Chondrocyte (in vitro differentiated cells): ENCODE results near the gene LBHD2. TPM values are rescaled to one million over a fixed set of nuclear protein-coding genes. Genes with fewer than 3 reads are reported as not detected.

Experiments used
- DNase-seq: peaks from one replicate; pipeline ENCODE4 v3.0.0; 2021; ENCODE audit warnings: mixed read lengths, low spot score
- H3K27ac Mint-ChIP-seq: one replicate; pipeline ENCODE4 v1.8.0; 2021; ENCODE audit warnings: mild to moderate bottlenecking, moderate library complexity, mixed read lengths; ENCODE audit not compliant: unreplicated experiment
- H3K27me3 Mint-ChIP-seq: 2 replicates; pipeline ENCODE4 v1.8.0; 2021; ENCODE audit warnings: low read depth, mixed read lengths
- H3K36me3 Mint-ChIP-seq: 2 replicates; pipeline ENCODE4 v1.8.0; 2021; ENCODE audit warnings: low read depth, mixed read lengths
- H3K4me1 Mint-ChIP-seq: 2 replicates; pipeline ENCODE4 v1.8.0; 2021; ENCODE audit warnings: low read depth, mild to moderate bottlenecking, mixed read lengths
- H3K4me3 Mint-ChIP-seq: one replicate; pipeline ENCODE4 v1.8.0; 2021; ENCODE audit warnings: mild to moderate bottlenecking, moderate library complexity, mixed read lengths; ENCODE audit not compliant: unreplicated experiment
- H3K9me3 Mint-ChIP-seq: 2 replicates; pipeline ENCODE4 v1.8.0; 2021; ENCODE audit warnings: low read depth, mixed read lengths
- CTCF ChIP-seq: fragments of 200-600 bp; sonication (generic); IDR thresholded peaks from 2 replicates; pipeline ENCODE4 v1.5.0; 2021; ENCODE audit warnings: antibody characterized with exemption, mild to moderate bottlenecking, moderate library complexity
- total RNA-seq: library from RNA; stranded (reverse); gene quantifications from 3 replicates; pipeline ENCODE4 v1.2.1, GENCODE V29; 2021

Gene LBHD2
- total RNA-seq, 1 donor from 2014 or later, result not detected

- Mint-ChIP-seq H3K27ac (no peak overlapping the region), H3K27me3 (peaks cover 14% of the 10 kb centered on the region), H3K4me3 (no peak overlapping the region), H3K4me1 (peaks cover 8% of the 10 kb centered on the region), H3K9me3 (no peaks in the 10 kb centered on the region), H3K36me3 (no peaks in the 10 kb centered on the region)
- no peak for DNase-seq
- TF ChIP-seq CTCF, result no peak
These were observed 54.5 kb downstream of the LBHD2 start for GRCh38 chr14:103138301-103139131.

- peaks cover 14% of the 10 kb centered on the region for H3K27me3 Mint-ChIP-seq
- no peak overlapping the region for H3K4me3 Mint-ChIP-seq
- H3K9me3 Mint-ChIP-seq, result no peaks in the 10 kb centered on the region
- H3K4me1 Mint-ChIP-seq, result peaks cover 8% of the 10 kb centered on the region
- H3K27ac Mint-ChIP-seq, result no peak overlapping the region
- DNase-seq, result no peak
- TF ChIP-seq CTCF, result no peak
- H3K36me3 Mint-ChIP-seq, result no peaks in the 10 kb centered on the region
These were observed 55.4 kb downstream of the LBHD2 start for GRCh38 chr14:103139132-103140025.

Other genes starting within 250 kb of the LBHD2 start
- 0.30 to 0.38 TPM in 2 of 3 replicates, not detected in the other for gene AMN, start 161.5 kb upstream of the LBHD2 start, total RNA-seq
- 106 to 113 TPM (median 107 TPM) in 3 replicates for gene CDC42BPB, start 26.7 kb upstream of the LBHD2 start, total RNA-seq
- not detected in 3 replicates for gene EXOC3L4, start 10.5 kb downstream of the LBHD2 start, total RNA-seq
- gene TNFAIP2, start 39.3 kb downstream of the LBHD2 start, total RNA-seq, result 1.9 to 16.7 TPM (median 13.3 TPM) in 3 replicates